Measurements from ENCODE around the gene TBX10. TPM values are rescaled to one million over a fixed set of nuclear protein-coding genes. Genes with fewer than 3 reads are reported as not detected.
"Not testable (repeated sequence)": the region's sequence is repeated elsewhere in the genome, so short reads cannot be mapped to it uniquely, and the experiment has no call there.

Gene TBX10
- total RNA-seq (not detected), polyA plus RNA-seq (not detected)
- long read RNA-seq, donor 1 = 0 reads
- long read RNA-seq, donor 2 = 0 reads
- long read RNA-seq, donor 3 = 0 reads
- long read RNA-seq, donor 4 = 0 reads

- Histone ChIP-seq H3K27ac (ENCODE audit: low read length) (no peak within 1 kb of the TSS), H3K4me3 (ENCODE audit: low read length) (no peak within 1 kb of the TSS), H3K9me3 (ENCODE audit: control insufficient read depth, low read length) (no peaks in the 10 kb centered on the region), H3K4me1 (ENCODE audit: control insufficient read depth, insufficient read depth, low read length) (no peaks in the 10 kb centered on the region), H3K27me3 (ENCODE audit: control insufficient read depth, insufficient read depth) (no peaks in the 10 kb centered on the region)
- ATAC-seq (no peak), DNase-seq (peak in 1 of 3 donors; percentile 41)
- WGBS = 79% methylated on average over 18 of the region's 18 CpGs
- intact Hi-C loops (cut with DNase I) = no loop called here
Measured at GRCh38 chr11:67639438-67639859, at the start of gene TBX10. TBX10 (minus strand) TSS chr11:67639763; CDS start chr11:67639472, 291 bp downstream.

GRCh38 chr11:67689178-67689577, 49.6 kb upstream of the TBX10 start:
- no peak for ATAC-seq
- H3K27ac ChIP-seq (ENCODE audit: low read length) = no peak overlapping the region
- no peaks in the 10 kb centered on the region for H3K4me1 ChIP-seq (ENCODE audit: control insufficient read depth, insufficient read depth, low read length)
- DNase-seq = no peak
- no peaks in the 10 kb centered on the region for H3K9me3 ChIP-seq (ENCODE audit: control insufficient read depth, low read length)
- intact Hi-C loops (cut with DNase I) = no loop called here
- H3K27me3 ChIP-seq (ENCODE audit: control insufficient read depth, insufficient read depth) = no peaks in the 10 kb centered on the region
- H3K4me3 ChIP-seq (ENCODE audit: low read length) = no peak overlapping the region
- 89% methylated on average over 4 of the region's 4 CpGs for WGBS

- intact Hi-C loops (cut with DNase I) = no loop called here
- Histone ChIP-seq H3K4me1 (ENCODE audit: control insufficient read depth, insufficient read depth, low read length) (no peaks in the 10 kb centered on the region), H3K27ac (ENCODE audit: low read length) (no peak overlapping the region), H3K9me3 (ENCODE audit: control insufficient read depth, low read length) (no peaks in the 10 kb centered on the region), H3K4me3 (ENCODE audit: low read length) (no peak overlapping the region), H3K27me3 (ENCODE audit: control insufficient read depth, insufficient read depth) (no peaks in the 10 kb centered on the region)
- no peak for ATAC-seq
- no peak for DNase-seq
- 81% methylated on average over 2 of the region's 2 CpGs for WGBS
Measured at GRCh38 chr11:67687986-67688385, 48.4 kb upstream of the TBX10 start.

- H3K27me3 ChIP-seq (ENCODE audit: control insufficient read depth, insufficient read depth); H3K4me3 ChIP-seq (ENCODE audit: low read length); H3K9me3 ChIP-seq (ENCODE audit: control insufficient read depth, low read length); intact Hi-C loops (cut with DNase I); H3K27ac ChIP-seq (ENCODE audit: low read length); H3K4me1 ChIP-seq (ENCODE audit: control insufficient read depth, insufficient read depth, low read length); DNase-seq; ATAC-seq: not testable (repeated sequence)
- 49% methylated on average over 8 of the region's 8 CpGs for whole genome bisulfite sequencing
Measured at GRCh38 chr11:67685641-67686332, 46.2 kb upstream of the TBX10 start.

- H3K27me3 ChIP-seq (ENCODE audit: control insufficient read depth, insufficient read depth); intact Hi-C loops (cut with DNase I); ATAC-seq; H3K27ac ChIP-seq (ENCODE audit: low read length); H3K4me3 ChIP-seq (ENCODE audit: low read length); H3K9me3 ChIP-seq (ENCODE audit: control insufficient read depth, low read length); H3K4me1 ChIP-seq (ENCODE audit: control insufficient read depth, insufficient read depth, low read length); DNase-seq: not testable (repeated sequence)
- 55% methylated on average over 14 of the region's 14 CpGs for WGBS
Measured at GRCh38 chr11:67682126-67683034, 42.8 kb upstream of the TBX10 start.

GRCh38 chr11:67680696-67681470, 41.3 kb upstream of the TBX10 start:
- DNase-seq (no peak), ATAC-seq (no peak)
- H3K4me1 ChIP-seq (ENCODE audit: control insufficient read depth, insufficient read depth, low read length) = no peaks in the 10 kb centered on the region
- no peak overlapping the region for H3K27ac ChIP-seq (ENCODE audit: low read length)
- intact Hi-C loops (cut with DNase I) = no loop called here
- no peaks in the 10 kb centered on the region for H3K27me3 ChIP-seq (ENCODE audit: control insufficient read depth, insufficient read depth)
- H3K4me3 ChIP-seq (ENCODE audit: low read length) = no peak overlapping the region
- no peaks in the 10 kb centered on the region for H3K9me3 ChIP-seq (ENCODE audit: control insufficient read depth, low read length)
- WGBS = 69% methylated on average over 3 of the region's 3 CpGs

- Histone ChIP-seq H3K4me1 (ENCODE audit: control insufficient read depth, insufficient read depth, low read length) (no peaks in the 10 kb centered on the region), H3K27ac (ENCODE audit: low read length) (no peak overlapping the region), H3K4me3 (ENCODE audit: low read length) (no peak overlapping the region), H3K9me3 (ENCODE audit: control insufficient read depth, low read length) (no peaks in the 10 kb centered on the region), H3K27me3 (ENCODE audit: control insufficient read depth, insufficient read depth) (no peaks in the 10 kb centered on the region)
- DNase-seq (no peak), ATAC-seq (no peak)
- WGBS = 82% methylated on average over 12 of the region's 12 CpGs
- intact Hi-C loops (cut with DNase I) = no loop called here
Measured at GRCh38 chr11:67675058-67675747, 35.6 kb upstream of the TBX10 start.

GRCh38 chr11:67674442-67674871, 34.9 kb upstream of the TBX10 start, which contains the start of gene ALDH3B2:
ALDH3B2 (minus strand) TSS chr11:67674623; CDS start chr11:67666935, 7,688 bp downstream.
- intact Hi-C loops (cut with DNase I) = no loop called here
- 80% methylated on average over 8 of the region's 8 CpGs for WGBS

GRCh38 chr11:67673902-67674301, 34.3 kb upstream of the TBX10 start:
- ATAC-seq = no peak
- intact Hi-C loops (cut with DNase I) = no loop called here

More at GRCh38 chr11:67674442-67674871, 34.9 kb upstream of the TBX10 start, which contains the start of gene ALDH3B2:
- Histone ChIP-seq H3K27me3 (ENCODE audit: control insufficient read depth, insufficient read depth) (no peaks in the 10 kb centered on the region), H3K4me1 (ENCODE audit: control insufficient read depth, insufficient read depth, low read length) (no peaks in the 10 kb centered on the region), H3K9me3 (ENCODE audit: control insufficient read depth, low read length) (no peaks in the 10 kb centered on the region), H3K27ac (ENCODE audit: low read length) (no peak within 1 kb of the TSS), H3K4me3 (ENCODE audit: low read length) (no peak within 1 kb of the TSS)
- ATAC-seq (peak in 1 of 2 donors; percentile 43), DNase-seq (no peak)

GRCh38 chr11:67673358-67673757, 33.8 kb upstream of the TBX10 start:
- DNase-seq (no peak), ATAC-seq (no peak)
- Histone ChIP-seq H3K4me3 (ENCODE audit: low read length) (no peak overlapping the region), H3K4me1 (ENCODE audit: control insufficient read depth, insufficient read depth, low read length) (no peaks in the 10 kb centered on the region), H3K9me3 (ENCODE audit: control insufficient read depth, low read length) (no peaks in the 10 kb centered on the region), H3K27me3 (ENCODE audit: control insufficient read depth, insufficient read depth) (no peaks in the 10 kb centered on the region), H3K27ac (ENCODE audit: low read length) (no peak overlapping the region)
- 77% methylated on average over 7 of the region's 7 CpGs for WGBS
- intact Hi-C loops (cut with DNase I) = no loop called here

More at GRCh38 chr11:67673902-67674301, 34.3 kb upstream of the TBX10 start:
- WGBS = 76% methylated on average over 8 of the region's 8 CpGs
- Histone ChIP-seq H3K9me3 (ENCODE audit: control insufficient read depth, low read length) (no peaks in the 10 kb centered on the region), H3K27me3 (ENCODE audit: control insufficient read depth, insufficient read depth) (no peaks in the 10 kb centered on the region), H3K27ac (ENCODE audit: low read length) (no peak overlapping the region), H3K4me1 (ENCODE audit: control insufficient read depth, insufficient read depth, low read length) (no peaks in the 10 kb centered on the region), H3K4me3 (ENCODE audit: low read length) (no peak overlapping the region)
- no peak for DNase-seq

All from right cardiac atrium (tissue), 5 donors.